Esophagus squamous epithelium (tissue), 5 donors: ENCODE data around the gene LRRC32. TPM values are rescaled to one million over a fixed set of nuclear protein-coding genes. Genes with fewer than 3 reads are reported as not detected.

ENCODE experiments used
- DNase-seq: peaks from one replicate; lab custom pipeline; 2025; lab: John Stamatoyannopoulos, UW
- H3K27ac ChIP-seq, 4 donors: fragments of 200-600 bp; sonication (generic); one replicate each; pipeline ENCODE4 v1.5.1; 2016 to 2019; ENCODE audit warnings: mild to moderate bottlenecking in 1 of 4
- H3K27me3 ChIP-seq, 4 donors: fragments of 200-600 bp; sonication (generic); 1 replicate in 3 of 4; 2 replicates in 1 of 4; pipeline versions ENCODE4 v1.5.1 to v1.6.0; 2017 to 2021; ENCODE audit warnings: antibody characterized with exemption in 1 of 4
- H3K36me3 ChIP-seq, 3 donors: fragments of 200-600 bp; sonication (generic); one replicate each; pipeline ENCODE4 v1.5.1; 2016 to 2019
- H3K4me1 ChIP-seq, 3 donors: fragments of 200-600 bp; sonication (generic); one replicate each; pipeline ENCODE4 v1.5.1; 2017 to 2019
- H3K4me3 ChIP-seq, 4 donors: fragments of 200-600 bp; sonication (generic); 1 replicate in 3 of 4; 2 replicates in 1 of 4; pipeline ENCODE4 v1.5.1; 2016 to 2019; ENCODE audit warnings: mild to moderate bottlenecking in 2 of 4, moderate library complexity in 1 of 4
- H3K9me3 ChIP-seq, 3 donors: fragments of 200-600 bp; sonication (generic); one replicate each; pipeline ENCODE4 v1.5.1; 2016 to 2019
- POLR2A ChIP-seq, 4 donors: fragments of 450-650 bp; IDR thresholded peaks; one replicate each; pipeline ENCODE4 v1.6.1; 2017; ENCODE audit warnings: antibody characterized with exemption in 4 of 4, mild to moderate bottlenecking in 4 of 4, moderate library complexity in 3 of 4
- WGBS, 2 donors: methylation state at CpG; one replicate each; pipeline ENCODE4 v1.1.5; 2018; 5-methylcytosine and 5-hydroxymethylcytosine counted together
- intact Hi-C: fragments of 100-400 bp; cut with DNase I; formaldehyde crosslinking; loops from one replicate; pipeline ENCODE4 v1.15.0; 2022
- total RNA-seq, 4 donors: library from RNA; depleted of rRNA; stranded (reverse); fragments of >200 nt; gene quantifications; one replicate each; pipeline ENCODE4 v1.1.0, GENCODE V29; 2016
- TF ChIP-seq, protein P1 (sequence below), 6 experiments: fragments of 450-650 bp in 4 of 6; fragments of 200-600 bp in 2 of 6; sonication (generic) in 2 of 6; IDR thresholded peaks; one replicate each; pipeline ENCODE4 v1.5.1; 2016 to 2019; ENCODE audit warnings: antibody characterized with exemption in 6 of 6, mild to moderate bottlenecking in 4 of 6, moderate library complexity in 4 of 6
- donor health status: DM: yes; HTN: yes; CAD: no.

LRRC32 gene, protein sequence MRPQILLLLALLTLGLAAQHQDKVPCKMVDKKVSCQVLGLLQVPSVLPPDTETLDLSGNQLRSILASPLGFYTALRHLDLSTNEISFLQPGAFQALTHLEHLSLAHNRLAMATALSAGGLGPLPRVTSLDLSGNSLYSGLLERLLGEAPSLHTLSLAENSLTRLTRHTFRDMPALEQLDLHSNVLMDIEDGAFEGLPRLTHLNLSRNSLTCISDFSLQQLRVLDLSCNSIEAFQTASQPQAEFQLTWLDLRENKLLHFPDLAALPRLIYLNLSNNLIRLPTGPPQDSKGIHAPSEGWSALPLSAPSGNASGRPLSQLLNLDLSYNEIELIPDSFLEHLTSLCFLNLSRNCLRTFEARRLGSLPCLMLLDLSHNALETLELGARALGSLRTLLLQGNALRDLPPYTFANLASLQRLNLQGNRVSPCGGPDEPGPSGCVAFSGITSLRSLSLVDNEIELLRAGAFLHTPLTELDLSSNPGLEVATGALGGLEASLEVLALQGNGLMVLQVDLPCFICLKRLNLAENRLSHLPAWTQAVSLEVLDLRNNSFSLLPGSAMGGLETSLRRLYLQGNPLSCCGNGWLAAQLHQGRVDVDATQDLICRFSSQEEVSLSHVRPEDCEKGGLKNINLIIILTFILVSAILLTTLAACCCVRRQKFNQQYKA
- total RNA-seq = 10 to 100 TPM in 2 of 4 donors, 1 to 10 TPM in 2; 3.0 to 23.4 (median 8.5) TPM

DNA sequence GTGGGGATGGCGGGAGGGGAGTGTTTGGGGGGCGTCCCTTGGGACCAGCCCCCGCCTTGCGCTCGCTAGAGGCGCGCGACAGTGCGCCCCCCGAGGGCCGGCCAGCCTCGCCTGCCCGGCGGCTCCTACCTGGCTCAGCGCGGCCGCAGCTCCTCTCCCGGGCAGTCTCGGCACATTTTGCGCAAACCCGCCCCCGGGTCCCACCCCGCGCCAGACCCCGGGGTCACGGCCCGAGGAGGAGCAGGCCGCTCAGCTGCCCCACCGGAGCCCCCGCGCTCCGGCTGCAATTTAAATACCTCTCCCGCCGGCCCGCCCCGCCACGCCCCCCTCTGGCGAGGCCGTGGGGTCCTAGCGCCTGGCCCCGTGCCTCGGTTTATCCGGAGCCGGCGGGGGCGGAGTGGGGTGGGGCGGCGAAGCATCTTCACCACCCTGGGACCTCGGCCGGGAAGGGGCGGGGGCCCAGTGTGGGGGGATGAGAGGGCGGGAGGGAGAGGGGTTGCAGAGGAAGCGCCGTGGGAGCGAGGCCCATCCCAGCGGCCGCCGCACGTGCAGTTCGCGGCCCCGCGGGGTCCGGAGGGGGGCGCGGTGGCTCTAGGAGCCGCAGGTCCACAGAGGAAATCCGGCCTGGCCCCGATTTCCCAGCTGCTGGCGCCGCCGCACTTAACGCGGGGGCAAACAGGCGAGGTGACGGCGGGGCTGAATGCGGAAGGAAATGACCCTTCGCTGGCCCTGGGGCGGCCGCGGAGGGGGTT is at the start of gene LRRC32:
TSS of gene LRRC32 (minus strand) at position 263 of the 752 bp plus-strand sequence. CDS start 4,793 bp downstream, outside the sequence.
- Histone ChIP-seq H3K27ac (peak within 1 kb of the TSS; percentile 41 to 89 (median 74)), H3K4me1 (peaks cover 12 to 60% (median 32%) of the 10 kb centered on the region in 3 donors), H3K36me3 (no peaks in the 10 kb centered on the region), H3K9me3 (no peaks in the 10 kb centered on the region), H3K4me3 (peak within 1 kb of the TSS; percentile 33 to 77 (median 52)), H3K27me3 (peaks cover 0 to 43% (median 0%) of the 10 kb centered on the region in 4 donors)
- intact Hi-C loops = loop anchor here (10.0 kb wide), 1 partner anchor 116 kb away; no protein-coding TSS in a partner anchor
- DNase-seq = no peak
- 0 to 7% methylated on average over 5 to 10 of the region's 82 CpGs for WGBS, 2 donors
- peak in 1 of 4 donors; percentile 30 for TF ChIP-seq POLR2A (IDR thresholded peaks at IDR 0.05)
- TF ChIP-seq, protein P1, sequence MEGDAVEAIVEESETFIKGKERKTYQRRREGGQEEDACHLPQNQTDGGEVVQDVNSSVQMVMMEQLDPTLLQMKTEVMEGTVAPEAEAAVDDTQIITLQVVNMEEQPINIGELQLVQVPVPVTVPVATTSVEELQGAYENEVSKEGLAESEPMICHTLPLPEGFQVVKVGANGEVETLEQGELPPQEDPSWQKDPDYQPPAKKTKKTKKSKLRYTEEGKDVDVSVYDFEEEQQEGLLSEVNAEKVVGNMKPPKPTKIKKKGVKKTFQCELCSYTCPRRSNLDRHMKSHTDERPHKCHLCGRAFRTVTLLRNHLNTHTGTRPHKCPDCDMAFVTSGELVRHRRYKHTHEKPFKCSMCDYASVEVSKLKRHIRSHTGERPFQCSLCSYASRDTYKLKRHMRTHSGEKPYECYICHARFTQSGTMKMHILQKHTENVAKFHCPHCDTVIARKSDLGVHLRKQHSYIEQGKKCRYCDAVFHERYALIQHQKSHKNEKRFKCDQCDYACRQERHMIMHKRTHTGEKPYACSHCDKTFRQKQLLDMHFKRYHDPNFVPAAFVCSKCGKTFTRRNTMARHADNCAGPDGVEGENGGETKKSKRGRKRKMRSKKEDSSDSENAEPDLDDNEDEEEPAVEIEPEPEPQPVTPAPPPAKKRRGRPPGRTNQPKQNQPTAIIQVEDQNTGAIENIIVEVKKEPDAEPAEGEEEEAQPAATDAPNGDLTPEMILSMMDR (IDR thresholded peaks at IDR 0.05) = peak in 1 of 6 experiments; percentile 14

DNA sequence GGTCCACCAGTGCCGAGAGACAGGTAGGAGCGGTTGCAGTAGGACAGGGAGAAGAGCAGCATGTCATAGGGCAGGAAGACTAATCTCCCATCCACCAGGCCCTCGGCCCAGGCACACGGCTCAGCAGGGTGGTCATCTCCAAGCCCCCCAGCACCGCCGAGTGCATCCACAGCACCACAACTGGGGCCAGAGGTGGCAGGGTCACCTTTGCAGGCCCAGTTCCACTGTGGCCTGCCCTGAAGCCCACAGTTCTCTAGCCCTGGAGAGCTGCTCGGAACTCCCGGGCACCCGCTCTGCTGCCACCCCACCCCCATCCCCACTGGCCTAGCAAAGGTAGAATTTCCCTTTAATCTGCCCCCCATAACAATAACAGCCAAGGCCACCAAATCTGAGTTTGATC is 49.1 kb upstream of the LRRC32 start:
- Histone ChIP-seq H3K27me3 (peaks cover 0 to 19% (median 0%) of the 10 kb centered on the region in 4 donors), H3K36me3 (no peaks in the 10 kb centered on the region), H3K9me3 (no peaks in the 10 kb centered on the region), H3K4me1 (peaks cover 6 to 9% (median 7%) of the 10 kb centered on the region in 3 donors), H3K27ac (no peak overlapping the region), H3K4me3 (no peak overlapping the region)
- intact Hi-C loops = no loop called here
- TF ChIP-seq POLR2A (IDR thresholded peaks at IDR 0.05) = no peak
- TF ChIP-seq, protein P1 (IDR thresholded peaks at IDR 0.05) = no peak
- DNase-seq = no peak
- WGBS, 2 donors = no CpG with 5 or more reads among the region's 9 CpGs

DNA sequence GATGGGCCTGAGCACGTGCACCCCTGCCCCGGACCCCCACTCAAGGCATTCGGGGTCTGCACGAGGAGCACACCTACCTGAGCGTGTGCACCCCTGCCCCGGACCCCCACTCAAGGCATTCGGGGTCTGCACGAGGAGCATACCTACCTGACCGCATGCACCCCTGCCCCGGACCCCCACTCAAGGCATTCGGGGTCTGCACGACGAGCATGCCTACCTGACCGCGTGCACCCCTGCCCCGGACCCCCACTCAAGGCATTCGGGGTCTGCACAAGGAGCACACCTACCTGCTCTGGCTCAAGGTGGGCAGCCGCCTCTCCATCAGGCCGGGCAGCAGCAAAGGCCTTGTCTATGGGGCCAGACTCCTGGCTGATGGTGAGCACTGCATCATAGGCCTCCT is 48.7 kb upstream of the LRRC32 start:
- Histone ChIP-seq H3K4me3 (no peak overlapping the region), H3K9me3 (no peaks in the 10 kb centered on the region), H3K36me3 (no peaks in the 10 kb centered on the region), H3K27me3 (peaks cover 0 to 16% (median 0%) of the 10 kb centered on the region in 4 donors), H3K27ac (no peak overlapping the region), H3K4me1 (peaks cover 6 to 9% (median 7%) of the 10 kb centered on the region in 3 donors)
- no peak for DNase-seq
- WGBS, 2 donors = 80 to 86% methylated on average over 8 to 16 of the region's 19 CpGs
- TF ChIP-seq, protein P1 (IDR thresholded peaks at IDR 0.05) = no peak
- TF ChIP-seq POLR2A (IDR thresholded peaks at IDR 0.05) = no peak
- intact Hi-C loops = no loop called here

DNA sequence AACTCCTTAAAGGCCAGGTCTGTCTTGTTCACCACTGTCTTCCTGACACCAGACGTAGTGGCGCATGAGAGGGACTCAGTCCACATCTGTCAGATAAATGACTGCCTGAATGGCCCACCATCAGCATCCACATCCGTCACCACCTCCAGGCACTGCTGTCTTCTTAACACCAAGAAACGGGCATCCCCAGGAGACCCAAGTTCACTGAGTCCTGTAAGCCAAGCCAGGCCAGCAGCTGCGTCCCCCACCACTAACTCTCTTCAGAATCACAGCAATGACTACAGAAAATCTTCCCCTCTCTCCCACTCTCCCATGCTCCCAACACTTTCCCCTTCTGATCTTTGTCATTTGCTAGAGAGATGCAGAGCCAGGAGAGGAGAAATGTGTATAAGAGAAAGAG is 47.3 kb upstream of the LRRC32 start:
- Histone ChIP-seq H3K4me1 (peaks cover 6 to 9% (median 7%) of the 10 kb centered on the region in 3 donors), H3K27me3 (peaks cover 0 to 7% (median 0%) of the 10 kb centered on the region in 4 donors), H3K4me3 (no peak overlapping the region), H3K9me3 (no peaks in the 10 kb centered on the region), H3K27ac (no peak overlapping the region), H3K36me3 (no peaks in the 10 kb centered on the region)
- no peak for DNase-seq
- WGBS, 2 donors = 80 to 88% methylated on average over 5 of the region's 5 CpGs
- TF ChIP-seq, protein P1 (IDR thresholded peaks at IDR 0.05) = no peak
- TF ChIP-seq POLR2A (IDR thresholded peaks at IDR 0.05) = no peak
- intact Hi-C loops = no loop called here
